Panc1 (cell line): ENCODE data around the gene MINAR1.

Source experiments
- POLR2AphosphoS5 ChIP-seq: IDR thresholded peaks from 2 replicates; pipeline ENCODE4 v1.6.1; 2012; ENCODE audit warnings: mild to moderate bottlenecking, low read depth, low read length, moderate library complexity
- REST ChIP-seq, 2 experiments: IDR thresholded peaks; 2 replicates each; pipeline ENCODE4 v1.6.1; 2011 to 2012; ENCODE audit warnings: low read depth in 2 of 2, control low read depth in 1 of 2, low read length in 1 of 2, mild to moderate bottlenecking in 1 of 2, moderate library complexity in 1 of 2; ENCODE audit not compliant: insufficient read depth in 1 of 2
- SIN3A ChIP-seq: IDR thresholded peaks from 2 replicates; pipeline ENCODE4 v1.6.1; 2012; ENCODE audit warnings: low read depth, mild to moderate bottlenecking, low read length, moderate library complexity, borderline replicate concordance; ENCODE audit not compliant: insufficient read depth

GRCh38 chr15:79430901-79431635 lies 1.1 kb upstream of the MINAR1 start:
- TF ChIP-seq SIN3A (no peak), REST (IDR thresholded peaks at IDR 0.05; ENCODE audit: insufficient read depth in 1 of 2, low read depth in 2 of 2, low read length in 1 of 2) (no peak), POLR2AphosphoS5 (no peak)
